ENCODE results near the gene DRC1.

DRC1 gene

DNA sequence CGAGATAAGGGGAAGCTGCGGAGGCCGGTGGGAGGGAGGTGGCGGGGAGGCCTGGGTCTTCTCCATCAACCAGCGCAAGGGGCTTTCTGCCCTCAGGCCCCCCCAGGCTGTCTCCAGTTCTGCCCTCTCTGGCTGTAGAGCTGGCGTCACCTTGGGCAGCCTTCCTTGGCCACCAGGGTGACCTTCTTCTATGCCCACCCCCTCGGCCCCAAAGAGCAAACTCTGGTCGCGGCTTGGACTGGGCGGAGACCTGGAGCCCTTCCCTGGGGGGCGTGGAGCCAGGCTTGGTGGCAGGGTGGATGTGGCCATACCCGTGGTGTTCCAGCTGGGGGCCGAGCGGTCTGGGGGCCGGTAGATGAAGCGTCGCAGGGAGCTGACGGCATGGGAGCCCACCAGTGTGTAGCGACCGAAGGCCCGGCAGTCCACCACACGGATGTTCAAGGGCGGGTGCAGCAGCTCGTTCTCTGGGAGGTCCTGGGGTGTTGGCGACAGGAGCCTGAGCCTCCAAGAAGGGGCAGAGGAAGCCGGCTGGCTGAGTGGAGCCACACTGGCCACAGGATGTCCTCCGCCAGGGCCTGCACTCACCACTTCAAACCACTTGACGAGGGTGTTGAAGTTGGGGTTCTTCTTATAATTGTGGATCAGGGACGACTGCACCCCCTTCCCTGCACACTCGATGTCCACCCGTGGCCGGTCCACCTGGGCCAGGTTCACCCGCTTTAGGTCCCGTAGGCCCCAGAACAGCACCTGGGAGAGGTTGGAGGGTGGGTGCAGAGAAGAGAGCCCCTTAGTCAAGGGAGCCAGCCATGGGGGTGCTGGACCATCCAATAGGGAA, 71.3 kb downstream of the DRC1 start:
- no peak overlapping the region for H3K4me3 ChIP-seq (ENCODE audit: low read length)
- H3K4me2 ChIP-seq (ENCODE audit: low read length), result no peak overlapping the region

DNA sequence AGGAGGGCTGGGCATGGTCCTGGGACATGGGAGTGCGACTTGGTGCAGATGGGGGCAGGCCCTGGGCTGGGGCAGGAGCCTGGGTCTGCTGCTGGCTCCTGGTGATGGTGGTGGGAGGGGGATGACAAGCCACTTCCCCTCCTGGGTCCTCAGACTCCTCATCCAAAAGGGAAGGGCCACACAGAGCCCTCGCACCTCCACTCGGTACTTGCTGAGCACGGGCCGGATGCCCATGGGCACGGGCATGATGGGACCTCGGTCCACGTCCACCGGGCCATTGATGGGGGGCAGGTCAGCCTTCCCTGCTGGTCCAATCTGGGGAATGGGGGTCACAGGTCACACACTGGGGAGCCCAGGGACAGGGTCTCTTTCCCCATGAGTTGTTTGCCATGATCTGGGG, 72.1 kb downstream of the DRC1 start:
- Histone ChIP-seq H3K27me3 (ENCODE audit: control insufficient read depth, low read length) (no peaks in the 10 kb centered on the region), H3K79me2 (ENCODE audit: control insufficient read depth, low read length) (no peaks in the 10 kb centered on the region), H4K20me1 (ENCODE audit: control insufficient read depth, insufficient read depth, low read depth, low read length) (no peaks in the 10 kb centered on the region), H3K9me3 (ENCODE audit: control insufficient read depth, insufficient read depth, low read length) (peaks cover 14% of the 10 kb centered on the region; the same call in 1 of the 2 replicates), H3K4me1 (ENCODE audit: control insufficient read depth, low read length) (no peaks in the 10 kb centered on the region), H3K9me2 (replicated peaks; ENCODE audit: control insufficient read depth, low read length) (no peaks in the 10 kb centered on the region), H3K4me3 (ENCODE audit: low read length) (no peak overlapping the region), H3K27ac (ENCODE audit: low read depth, low read length) (no peak overlapping the region), H3F3A (ENCODE audit: control insufficient read depth, insufficient read depth) (no peaks in the 10 kb centered on the region), H3K4me2 (ENCODE audit: low read length) (no peak overlapping the region), H3K36me3 (ENCODE audit: control insufficient read depth, low read length) (no peaks in the 10 kb centered on the region)
- TF ChIP-seq EZH2phosphoT487 (IDR thresholded peaks at IDR 0.05; ENCODE audit: borderline replicate concordance, low read length), result no peak

More for the DNA sequence above, 71.3 kb downstream of the DRC1 start:
- Histone ChIP-seq H3K36me3 (ENCODE audit: control insufficient read depth, low read length) (no peaks in the 10 kb centered on the region), H3K4me1 (ENCODE audit: control insufficient read depth, low read length) (no peaks in the 10 kb centered on the region), H4K20me1 (ENCODE audit: control insufficient read depth, insufficient read depth, low read depth, low read length) (no peaks in the 10 kb centered on the region), H3K9me3 (ENCODE audit: control insufficient read depth, insufficient read depth, low read length) (peaks cover 14% of the 10 kb centered on the region; the same call in 1 of the 2 replicates), H3K27me3 (ENCODE audit: control insufficient read depth, low read length) (no peaks in the 10 kb centered on the region), H3K9me2 (replicated peaks; ENCODE audit: control insufficient read depth, low read length) (no peaks in the 10 kb centered on the region), H3F3A (ENCODE audit: control insufficient read depth, insufficient read depth) (no peaks in the 10 kb centered on the region), H3K27ac (ENCODE audit: low read depth, low read length) (no peak overlapping the region), H3K79me2 (ENCODE audit: control insufficient read depth, low read length) (no peaks in the 10 kb centered on the region)
- TF ChIP-seq, protein P1, sequence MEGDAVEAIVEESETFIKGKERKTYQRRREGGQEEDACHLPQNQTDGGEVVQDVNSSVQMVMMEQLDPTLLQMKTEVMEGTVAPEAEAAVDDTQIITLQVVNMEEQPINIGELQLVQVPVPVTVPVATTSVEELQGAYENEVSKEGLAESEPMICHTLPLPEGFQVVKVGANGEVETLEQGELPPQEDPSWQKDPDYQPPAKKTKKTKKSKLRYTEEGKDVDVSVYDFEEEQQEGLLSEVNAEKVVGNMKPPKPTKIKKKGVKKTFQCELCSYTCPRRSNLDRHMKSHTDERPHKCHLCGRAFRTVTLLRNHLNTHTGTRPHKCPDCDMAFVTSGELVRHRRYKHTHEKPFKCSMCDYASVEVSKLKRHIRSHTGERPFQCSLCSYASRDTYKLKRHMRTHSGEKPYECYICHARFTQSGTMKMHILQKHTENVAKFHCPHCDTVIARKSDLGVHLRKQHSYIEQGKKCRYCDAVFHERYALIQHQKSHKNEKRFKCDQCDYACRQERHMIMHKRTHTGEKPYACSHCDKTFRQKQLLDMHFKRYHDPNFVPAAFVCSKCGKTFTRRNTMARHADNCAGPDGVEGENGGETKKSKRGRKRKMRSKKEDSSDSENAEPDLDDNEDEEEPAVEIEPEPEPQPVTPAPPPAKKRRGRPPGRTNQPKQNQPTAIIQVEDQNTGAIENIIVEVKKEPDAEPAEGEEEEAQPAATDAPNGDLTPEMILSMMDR (IDR thresholded peaks at IDR 0.05; ENCODE audit: low read depth, low read length, poor library complexity, severe bottlenecking), result no peak
- TF ChIP-seq EZH2phosphoT487 (IDR thresholded peaks at IDR 0.05; ENCODE audit: borderline replicate concordance, low read length), result no peak

DNA sequence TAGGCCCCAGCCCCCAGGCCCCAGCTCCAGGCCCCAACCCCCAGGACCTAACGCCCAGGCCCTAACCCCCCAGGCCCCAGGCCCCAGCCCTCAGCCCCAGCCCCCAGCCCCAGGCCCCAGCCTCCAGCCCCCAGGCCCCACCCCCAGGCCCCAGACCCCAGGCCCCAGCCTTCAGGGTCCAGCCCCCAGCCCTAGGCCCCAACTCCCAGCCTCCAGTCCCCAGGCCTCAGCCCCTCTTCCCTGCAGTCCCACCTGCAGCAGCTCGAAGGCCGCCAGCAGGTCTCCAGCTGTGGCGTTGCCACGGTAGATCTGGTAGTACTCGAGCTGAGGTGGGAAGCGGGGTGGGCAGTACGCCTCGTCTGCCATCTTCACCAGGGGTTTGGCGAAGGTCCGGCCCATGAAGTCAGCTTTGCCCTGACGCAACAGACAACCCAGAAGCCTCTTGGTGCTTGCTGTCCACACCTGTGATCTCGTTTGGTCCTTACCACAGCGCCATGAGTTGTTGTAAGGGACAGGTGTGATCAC, 72.6 kb downstream of the DRC1 start:
- H3F3A ChIP-seq (ENCODE audit: control insufficient read depth, insufficient read depth), result no peaks in the 10 kb centered on the region
- H4K20me1 ChIP-seq (ENCODE audit: control insufficient read depth, insufficient read depth, low read depth, low read length), result no peaks in the 10 kb centered on the region
- H3K79me2 ChIP-seq (ENCODE audit: control insufficient read depth, low read length), result no peaks in the 10 kb centered on the region
- no peaks in the 10 kb centered on the region for H3K4me1 ChIP-seq (ENCODE audit: control insufficient read depth, low read length)
- H3K27me3 ChIP-seq (ENCODE audit: control insufficient read depth, low read length), result no peaks in the 10 kb centered on the region
- TF ChIP-seq, protein P1 (IDR thresholded peaks at IDR 0.05; ENCODE audit: low read depth, low read length, poor library complexity, severe bottlenecking), result no peak
- TF ChIP-seq EZH2phosphoT487 (IDR thresholded peaks at IDR 0.05; ENCODE audit: borderline replicate concordance, low read length), result no peak
- no peak overlapping the region for H3K4me2 ChIP-seq (ENCODE audit: low read length)
- H3K36me3 ChIP-seq (ENCODE audit: control insufficient read depth, low read length), result no peaks in the 10 kb centered on the region
- H3K27ac ChIP-seq (ENCODE audit: low read depth, low read length), result no peak overlapping the region
- no peak overlapping the region for H3K4me3 ChIP-seq (ENCODE audit: low read length)
- H3K9me2 ChIP-seq (replicated peaks; ENCODE audit: control insufficient read depth, low read length), result no peaks in the 10 kb centered on the region
- H3K9me3 ChIP-seq (ENCODE audit: control insufficient read depth, insufficient read depth, low read length), result peaks cover 13% of the 10 kb centered on the region; the same call in 1 of the 2 replicates

DNA sequence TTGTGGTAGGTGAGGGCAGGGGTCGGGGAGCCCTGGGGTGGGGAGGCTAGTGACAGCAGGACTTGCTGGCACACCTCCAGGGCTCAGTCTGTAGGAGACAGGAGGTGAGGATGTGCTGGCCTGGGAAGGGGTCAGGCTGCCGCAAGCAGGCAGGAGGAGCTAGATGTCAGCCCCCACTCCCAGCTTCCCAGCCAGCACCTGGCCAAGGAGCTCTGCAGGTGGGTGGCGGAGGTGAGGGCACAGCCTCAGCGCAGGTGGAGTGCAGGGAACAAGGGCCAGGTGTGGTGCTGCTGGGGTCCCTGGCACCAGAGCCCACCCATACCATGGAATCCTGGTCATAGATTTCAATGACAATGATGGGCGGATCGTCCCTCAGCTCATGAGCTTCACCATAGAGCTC, 73.3 kb downstream of the DRC1 start:
- no peaks in the 10 kb centered on the region for H3K36me3 ChIP-seq (ENCODE audit: control insufficient read depth, low read length)
- TF ChIP-seq, protein P1 (IDR thresholded peaks at IDR 0.05; ENCODE audit: low read depth, low read length, poor library complexity, severe bottlenecking), result no peak
- no peak for TF ChIP-seq EZH2phosphoT487 (IDR thresholded peaks at IDR 0.05; ENCODE audit: borderline replicate concordance, low read length)
- no peaks in the 10 kb centered on the region for H3K79me2 ChIP-seq (ENCODE audit: control insufficient read depth, low read length)
- no peaks in the 10 kb centered on the region for H3F3A ChIP-seq (ENCODE audit: control insufficient read depth, insufficient read depth)
- H3K9me2 ChIP-seq (replicated peaks; ENCODE audit: control insufficient read depth, low read length), result no peaks in the 10 kb centered on the region
- H3K9me3 ChIP-seq (ENCODE audit: control insufficient read depth, insufficient read depth, low read length), result peaks cover 6% of the 10 kb centered on the region; the same call in 1 of the 2 replicates
- H3K4me1 ChIP-seq (ENCODE audit: control insufficient read depth, low read length), result no peaks in the 10 kb centered on the region
- H3K4me2 ChIP-seq (ENCODE audit: low read length), result no peak overlapping the region
- no peaks in the 10 kb centered on the region for H3K27me3 ChIP-seq (ENCODE audit: control insufficient read depth, low read length)
- H3K4me3 ChIP-seq (ENCODE audit: low read length), result no peak overlapping the region
- no peaks in the 10 kb centered on the region for H4K20me1 ChIP-seq (ENCODE audit: control insufficient read depth, insufficient read depth, low read depth, low read length)
- H3K27ac ChIP-seq (ENCODE audit: low read depth, low read length), result no peak overlapping the region

Measured in DOHH2 (cell line).